WTC11 (cell line): ENCODE data around the gene FAM163A. TPM values are rescaled to one million over a fixed set of nuclear protein-coding genes. Genes with fewer than 3 reads are reported as not detected.

Experiments used
- ATAC-seq: fragments of 200-7000 bp; cut with Tn5 transposase; 2 replicates; pipeline ENCODE4 v1.10.0; 2021; ENCODE audit warnings: mild to moderate bottlenecking, moderate library complexity
- CTCF ChIA-PET: fragments of 300-600 bp; sonication (Branson Sonifier 250); formaldehyde crosslinking; loops from one replicate; lab custom pipeline; 2021; ENCODE audit warnings: antibody characterized with exemption; lab: Charles Lee
- POLR2A ChIA-PET: fragments of 350-600 bp; sonication (Branson Sonifier 250); formaldehyde crosslinking; loops from one replicate; lab custom pipeline; 2021; ENCODE audit warnings: antibody characterized with exemption; lab: Charles Lee
- DNase-seq: peaks from one replicate; pipeline ENCODE4 v3.0.0; 2021; ENCODE audit warnings: low spot score
- H3K27ac Mint-ChIP-seq: 2 replicates; pipeline ENCODE4 v1.8.0; 2021; ENCODE audit warnings: mixed read lengths
- H3K27me3 Mint-ChIP-seq: 2 replicates; pipeline ENCODE4 v1.8.0; 2021; ENCODE audit warnings: low read depth, mild to moderate bottlenecking, moderate library complexity, mixed read lengths
- H3K36me3 Mint-ChIP-seq: 2 replicates; pipeline ENCODE4 v1.8.0; 2021; ENCODE audit warnings: mixed read lengths
- H3K4me1 Mint-ChIP-seq: 2 replicates; pipeline ENCODE4 v1.8.0; 2022; ENCODE audit warnings: mixed read lengths
- H3K4me3 Mint-ChIP-seq: 2 replicates; pipeline ENCODE4 v1.8.0; 2021; ENCODE audit warnings: mild to moderate bottlenecking, moderate library complexity, mixed read lengths
- H3K9me3 Mint-ChIP-seq: 2 replicates; pipeline ENCODE4 v1.8.0; 2021; ENCODE audit warnings: mixed read lengths
- ATF1 ChIP-seq: sonication (generic); formaldehyde crosslinking; IDR thresholded peaks from 2 replicates; pipeline ENCODE4 v1.8.1; 2023; ENCODE audit warnings: mild to moderate bottlenecking, moderate library complexity, missing genetic modification reagents
- CREB1 ChIP-seq: sonication (generic); formaldehyde crosslinking; IDR thresholded peaks from 2 replicates; pipeline ENCODE4 v1.8.0; 2023; ENCODE audit warnings: mild to moderate bottlenecking, missing genetic modification reagents
- E2F5 ChIP-seq: sonication (generic); formaldehyde crosslinking; IDR thresholded peaks from 2 replicates; pipeline ENCODE4 v1.8.1; 2022; ENCODE audit warnings: mild to moderate bottlenecking, moderate library complexity, missing genetic modification reagents
- ELF4 ChIP-seq: sonication (generic); formaldehyde crosslinking; IDR thresholded peaks from 2 replicates; pipeline ENCODE4 v1.8.1; 2022; ENCODE audit warnings: low read depth, mild to moderate bottlenecking, moderate library complexity, missing genetic modification reagents
- ETV6 ChIP-seq: sonication (generic); formaldehyde crosslinking; IDR thresholded peaks from 2 replicates; pipeline ENCODE4 v1.8.1; 2022; ENCODE audit warnings: mild to moderate bottlenecking, missing genetic modification reagents
- FOXP1 ChIP-seq: sonication (generic); formaldehyde crosslinking; IDR thresholded peaks from 2 replicates; pipeline ENCODE4 v1.8.0; 2022; ENCODE audit warnings: missing genetic modification reagents, mild to moderate bottlenecking, moderate library complexity, borderline replicate concordance
- GTF2I ChIP-seq: fragments of 250-450 bp; sonication (Bioruptor Pico); conservative IDR thresholded peaks from 2 replicates; pipeline ENCODE4 v1.4.0; 2021; ENCODE audit warnings: mild to moderate bottlenecking
- IRF2 ChIP-seq: sonication (generic); formaldehyde crosslinking; IDR thresholded peaks from 2 replicates; pipeline ENCODE4 v1.8.0; 2022; ENCODE audit warnings: low read depth, missing genetic modification reagents, borderline replicate concordance
- MAX ChIP-seq: sonication (generic); formaldehyde crosslinking; IDR thresholded peaks from 2 replicates; pipeline ENCODE4 v1.8.0; 2022; ENCODE audit warnings: mild to moderate bottlenecking, missing genetic modification reagents
- NFATC4 ChIP-seq: fragments of 250-450 bp; sonication (Bioruptor Pico); IDR thresholded peaks from 2 replicates; pipeline ENCODE4 v1.9.0; 2021; ENCODE audit warnings: mild to moderate bottlenecking
- NR1H2 ChIP-seq: sonication (generic); formaldehyde crosslinking; IDR thresholded peaks from 2 replicates; pipeline ENCODE4 v1.9.0; 2021; ENCODE audit warnings: mild to moderate bottlenecking, moderate library complexity, missing genetic modification reagents
- NR2C2 ChIP-seq: sonication (generic); formaldehyde crosslinking; IDR thresholded peaks from 2 replicates; pipeline ENCODE4 v1.8.0; 2022; ENCODE audit warnings: mild to moderate bottlenecking, missing genetic modification reagents
- OVOL2 ChIP-seq: fragments of 250-450 bp; sonication (Bioruptor Pico); IDR thresholded peaks from 2 replicates; pipeline ENCODE4 v1.9.0; 2021; ENCODE audit warnings: mild to moderate bottlenecking, borderline replicate concordance
- RORB ChIP-seq: fragments of 250-450 bp; sonication (Bioruptor Pico); IDR thresholded peaks from 2 replicates; pipeline ENCODE4 v1.9.0; 2021; ENCODE audit warnings: mild to moderate bottlenecking
- USF2 ChIP-seq: sonication (generic); formaldehyde crosslinking; IDR thresholded peaks from 2 replicates; pipeline ENCODE4 v1.8.1; 2023; ENCODE audit warnings: mild to moderate bottlenecking, missing genetic modification reagents, moderate library complexity
- ZBTB21 ChIP-seq: sonication (generic); formaldehyde crosslinking; IDR thresholded peaks from 2 replicates; pipeline ENCODE4 v1.8.1; 2023; ENCODE audit warnings: mild to moderate bottlenecking, missing genetic modification reagents, borderline replicate concordance
- ZMAT4 ChIP-seq: fragments of 250-450 bp; sonication (Bioruptor Pico); IDR thresholded peaks from 2 replicates; pipeline ENCODE4 v1.9.0; 2021; ENCODE audit warnings: mild to moderate bottlenecking
- ZNF138 ChIP-seq: sonication (generic); formaldehyde crosslinking; conservative IDR thresholded peaks from 2 replicates; pipeline ENCODE4 v1.8.1; 2022; ENCODE audit warnings: mild to moderate bottlenecking, moderate library complexity, missing genetic modification reagents
- ZNF263 ChIP-seq: sonication (generic); formaldehyde crosslinking; IDR thresholded peaks from 2 replicates; pipeline ENCODE4 v1.8.1; 2022; ENCODE audit warnings: low read depth, mild to moderate bottlenecking, moderate library complexity, missing genetic modification reagents
- ZNF396 ChIP-seq: fragments of 250-450 bp; sonication (Bioruptor Pico); IDR thresholded peaks from 2 replicates; pipeline ENCODE4 v1.8.0; 2021; ENCODE audit warnings: mild to moderate bottlenecking, moderate library complexity, borderline replicate concordance
- ZNF671 ChIP-seq: fragments of 250-450 bp; sonication (Bioruptor Pico); IDR thresholded peaks from 2 replicates; pipeline ENCODE4 v1.8.0; 2021; ENCODE audit warnings: mild to moderate bottlenecking
- total RNA-seq: library from RNA; stranded (reverse); gene quantifications from 3 replicates; pipeline ENCODE4 v1.2.3, GENCODE V29; 2021
- TF ChIP-seq, protein P1 (sequence below): sonication (generic); formaldehyde crosslinking; IDR thresholded peaks from 2 replicates; pipeline ENCODE4 v1.8.1; 2023; ENCODE audit warnings: mild to moderate bottlenecking, missing genetic modification reagents
- TF ChIP-seq, protein P2 (sequence below): fragments of 250-450 bp; sonication (Bioruptor Pico); IDR thresholded peaks from 2 replicates; pipeline ENCODE4 v1.9.0; 2021; ENCODE audit warnings: moderate library complexity, mild to moderate bottlenecking, inconsistent platforms, borderline replicate concordance
- TF ChIP-seq, protein P3 (sequence below): fragments of 200-600 bp; IDR thresholded peaks from 2 replicates; pipeline ENCODE4 v1.8.0; 2022; ENCODE audit warnings: antibody characterized with exemption
- TF ChIP-seq, protein P4 (sequence below): fragments of 250-450 bp; sonication (Bioruptor Pico); IDR thresholded peaks from 2 replicates; pipeline ENCODE4 v1.8.0; 2021; ENCODE audit warnings: mild to moderate bottlenecking

FAM163A gene
- total RNA-seq, 1 experiment from 2014 or later = 0.07 TPM

- ChIA-PET CTCF (interaction anchor here (14.4 kb wide), 1 partner anchor 98 kb away, joined by 914 read pairs; no protein-coding TSS in a partner anchor), POLR2A (no interaction called here)
- H3K4me1 Mint-ChIP-seq = no peaks in the 10 kb centered on the region
- no peak overlapping the region for H3K27ac Mint-ChIP-seq
- no peak overlapping the region for H3K4me3 Mint-ChIP-seq
- DNase-seq (no peak), ATAC-seq (no peak)
- no peak for TF ChIP-seq ZBTB21 (CRISPR knock-in tag)
- TF ChIP-seq, protein P1, sequence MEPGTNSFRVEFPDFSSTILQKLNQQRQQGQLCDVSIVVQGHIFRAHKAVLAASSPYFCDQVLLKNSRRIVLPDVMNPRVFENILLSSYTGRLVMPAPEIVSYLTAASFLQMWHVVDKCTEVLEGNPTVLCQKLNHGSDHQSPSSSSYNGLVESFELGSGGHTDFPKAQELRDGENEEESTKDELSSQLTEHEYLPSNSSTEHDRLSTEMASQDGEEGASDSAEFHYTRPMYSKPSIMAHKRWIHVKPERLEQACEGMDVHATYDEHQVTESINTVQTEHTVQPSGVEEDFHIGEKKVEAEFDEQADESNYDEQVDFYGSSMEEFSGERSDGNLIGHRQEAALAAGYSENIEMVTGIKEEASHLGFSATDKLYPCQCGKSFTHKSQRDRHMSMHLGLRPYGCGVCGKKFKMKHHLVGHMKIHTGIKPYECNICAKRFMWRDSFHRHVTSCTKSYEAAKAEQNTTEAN (CRISPR knock-in tag) = no peak
- TF ChIP-seq MAX = no peak
- no peak for TF ChIP-seq ZNF138 (CRISPR knock-in tag)
- no peak for TF ChIP-seq ZNF263 (CRISPR knock-in tag)
- TF ChIP-seq NR2C2 (CRISPR knock-in tag) = no peak
- no peak for TF ChIP-seq ZNF396 (CRISPR knock-in tag)
- TF ChIP-seq IRF2 (CRISPR knock-in tag) = no peak
- TF ChIP-seq FOXP1 (CRISPR knock-in tag) = no peak
- H3K9me3 Mint-ChIP-seq = peaks cover 59% of the 10 kb centered on the region
- H3K27me3 Mint-ChIP-seq = peaks cover 11% of the 10 kb centered on the region
- H3K36me3 Mint-ChIP-seq = peaks cover 36% of the 10 kb centered on the region
These were observed 28.9 kb upstream of the FAM163A start for GRCh38 chr1:179714159-179714558.

- Mint-ChIP-seq H3K4me1 (no peaks in the 10 kb centered on the region), H3K36me3 (peaks cover 36% of the 10 kb centered on the region), H3K27ac (no peak overlapping the region), H3K27me3 (peaks cover 11% of the 10 kb centered on the region), H3K9me3 (peaks cover 64% of the 10 kb centered on the region), H3K4me3 (no peak overlapping the region)
- DNase-seq (no peak), ATAC-seq (no peak)
- TF ChIP-seq ZBTB21 (CRISPR knock-in tag) = no peak
- TF ChIP-seq RORB (CRISPR knock-in tag) = no peak
- no peak for TF ChIP-seq ETV6 (CRISPR knock-in tag)
- no peak for TF ChIP-seq E2F5
- no peak for TF ChIP-seq OVOL2
- no peak for TF ChIP-seq GTF2I (CRISPR knock-in tag)
- TF ChIP-seq ATF1 (CRISPR knock-in tag) = no peak
- TF ChIP-seq, protein P2, sequence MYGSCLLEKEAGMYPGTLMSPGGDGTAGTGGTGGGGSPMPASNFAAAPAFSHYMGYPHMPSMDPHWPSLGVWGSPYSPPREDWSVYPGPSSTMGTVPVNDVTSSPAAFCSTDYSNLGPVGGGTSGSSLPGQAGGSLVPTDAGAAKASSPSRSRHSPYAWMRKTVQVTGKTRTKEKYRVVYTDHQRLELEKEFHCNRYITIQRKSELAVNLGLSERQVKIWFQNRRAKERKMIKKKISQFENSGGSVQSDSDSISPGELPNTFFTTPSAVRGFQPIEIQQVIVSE (CRISPR knock-in tag) = no peak
- ChIA-PET POLR2A (no interaction called here), CTCF (no interaction called here)
These were observed 28.5 kb upstream of the FAM163A start for GRCh38 chr1:179714623-179715022.

DNA sequence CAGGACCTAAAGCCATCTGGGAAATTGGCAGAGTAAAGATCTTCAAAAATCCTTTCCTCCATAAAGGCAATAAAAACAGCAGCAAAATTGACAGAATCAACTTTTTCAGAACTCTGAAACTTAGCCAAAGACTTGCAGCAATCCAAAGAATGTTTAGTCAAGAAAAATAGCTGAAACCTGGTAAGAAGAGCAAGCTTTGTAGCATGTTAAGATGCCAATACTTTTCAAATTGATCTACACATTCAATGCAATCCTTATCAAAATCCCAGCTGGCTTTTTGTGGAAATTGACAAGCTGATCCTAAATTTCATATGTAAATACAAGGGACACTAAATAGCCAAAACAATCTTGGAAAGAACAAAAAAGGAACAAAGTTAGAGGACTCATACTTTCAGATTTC, 23.8 kb upstream of the FAM163A start:
- Mint-ChIP-seq H3K27ac (no peak overlapping the region), H3K4me3 (no peak overlapping the region), H3K36me3 (peaks cover 29% of the 10 kb centered on the region), H3K27me3 (peaks cover 11% of the 10 kb centered on the region), H3K9me3 (peaks cover 70% of the 10 kb centered on the region), H3K4me1 (no peaks in the 10 kb centered on the region)
- CTCF ChIA-PET = no interaction called here
- no peak for DNase-seq
- ATAC-seq = no peak
- POLR2A ChIA-PET = no interaction called here
- no peak for TF ChIP-seq ELF4
- no peak for TF ChIP-seq GTF2I (CRISPR knock-in tag)
- TF ChIP-seq ZMAT4 (CRISPR knock-in tag) = no peak
- TF ChIP-seq, protein P3, sequence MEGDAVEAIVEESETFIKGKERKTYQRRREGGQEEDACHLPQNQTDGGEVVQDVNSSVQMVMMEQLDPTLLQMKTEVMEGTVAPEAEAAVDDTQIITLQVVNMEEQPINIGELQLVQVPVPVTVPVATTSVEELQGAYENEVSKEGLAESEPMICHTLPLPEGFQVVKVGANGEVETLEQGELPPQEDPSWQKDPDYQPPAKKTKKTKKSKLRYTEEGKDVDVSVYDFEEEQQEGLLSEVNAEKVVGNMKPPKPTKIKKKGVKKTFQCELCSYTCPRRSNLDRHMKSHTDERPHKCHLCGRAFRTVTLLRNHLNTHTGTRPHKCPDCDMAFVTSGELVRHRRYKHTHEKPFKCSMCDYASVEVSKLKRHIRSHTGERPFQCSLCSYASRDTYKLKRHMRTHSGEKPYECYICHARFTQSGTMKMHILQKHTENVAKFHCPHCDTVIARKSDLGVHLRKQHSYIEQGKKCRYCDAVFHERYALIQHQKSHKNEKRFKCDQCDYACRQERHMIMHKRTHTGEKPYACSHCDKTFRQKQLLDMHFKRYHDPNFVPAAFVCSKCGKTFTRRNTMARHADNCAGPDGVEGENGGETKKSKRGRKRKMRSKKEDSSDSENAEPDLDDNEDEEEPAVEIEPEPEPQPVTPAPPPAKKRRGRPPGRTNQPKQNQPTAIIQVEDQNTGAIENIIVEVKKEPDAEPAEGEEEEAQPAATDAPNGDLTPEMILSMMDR = no peak
- no peak for TF ChIP-seq NFATC4 (CRISPR knock-in tag)
- TF ChIP-seq CREB1 = no peak
- TF ChIP-seq ZNF671 (CRISPR knock-in tag) = no peak
- no peak for TF ChIP-seq RORB (CRISPR knock-in tag)
- TF ChIP-seq, protein P4, sequence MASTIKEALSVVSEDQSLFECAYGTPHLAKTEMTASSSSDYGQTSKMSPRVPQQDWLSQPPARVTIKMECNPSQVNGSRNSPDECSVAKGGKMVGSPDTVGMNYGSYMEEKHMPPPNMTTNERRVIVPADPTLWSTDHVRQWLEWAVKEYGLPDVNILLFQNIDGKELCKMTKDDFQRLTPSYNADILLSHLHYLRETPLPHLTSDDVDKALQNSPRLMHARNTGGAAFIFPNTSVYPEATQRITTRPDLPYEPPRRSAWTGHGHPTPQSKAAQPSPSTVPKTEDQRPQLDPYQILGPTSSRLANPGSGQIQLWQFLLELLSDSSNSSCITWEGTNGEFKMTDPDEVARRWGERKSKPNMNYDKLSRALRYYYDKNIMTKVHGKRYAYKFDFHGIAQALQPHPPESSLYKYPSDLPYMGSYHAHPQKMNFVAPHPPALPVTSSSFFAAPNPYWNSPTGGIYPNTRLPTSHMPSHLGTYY (CRISPR knock-in tag) = no peak
- no peak for TF ChIP-seq USF2 (CRISPR knock-in tag)
- no peak for TF ChIP-seq OVOL2
- no peak for TF ChIP-seq NR1H2
